Subcutaneous abdominal adipose tissue (tissue), 5 donors: ENCODE measurements around the gene CIDEC.
"Not testable (repeated sequence)": the region's sequence is repeated elsewhere in the genome, so short reads cannot be mapped to it uniquely, and the experiment has no call there.

Experiments used
- H3K27ac ChIP-seq: one replicate; pipeline ENCODE4 v1.7.0; 2013; ENCODE audit warnings: low read depth, mild to moderate bottlenecking, inconsistent platforms, low read length, moderate library complexity
- H3K27me3 ChIP-seq, 5 donors: one replicate each; pipeline ENCODE4 v1.7.0; 2013; ENCODE audit warnings: low read length in 5 of 5, inconsistent platforms in 1 of 5; ENCODE audit not compliant: control insufficient read depth in 5 of 5, insufficient read depth in 4 of 5
- H3K36me3 ChIP-seq, 5 donors: one replicate each; pipeline ENCODE4 v1.7.0; 2013; ENCODE audit warnings: low read length in 5 of 5; ENCODE audit not compliant: control insufficient read depth in 5 of 5, insufficient read depth in 5 of 5
- H3K4me1 ChIP-seq, 5 donors: one replicate each; pipeline ENCODE4 v1.7.0; 2013; ENCODE audit warnings: low read length in 5 of 5, mild to moderate bottlenecking in 3 of 5, moderate library complexity in 1 of 5; ENCODE audit not compliant: control insufficient read depth in 5 of 5, insufficient read depth in 5 of 5
- H3K4me3 ChIP-seq, 5 donors: one replicate each; pipeline ENCODE4 v1.7.0; 2013; ENCODE audit warnings: low read length in 5 of 5, low read depth in 1 of 5
- H3K9ac ChIP-seq, 5 donors: one replicate each; pipeline ENCODE4 v1.7.0; 2013; ENCODE audit warnings: low read length in 5 of 5, mild to moderate bottlenecking in 4 of 5, moderate library complexity in 3 of 5
- H3K9me3 ChIP-seq, 5 donors: one replicate each; pipeline ENCODE4 v1.7.0; 2013; ENCODE audit warnings: low read length in 5 of 5; ENCODE audit not compliant: control insufficient read depth in 5 of 5
- donor health status: healthy.
- donor health status: healthy.
- donor health status: healthy.
- donor health status: healthy.
- donor health status: healthy.

CIDEC gene

GRCh38 chr3:9902372-9903237 is 22.6 kb upstream of the CIDEC start, which contains the start of gene IL17RE:
TSS of gene IL17RE (plus strand) at chr3:9902848. CDS start at chr3:9902933, 85 bp downstream.
- Histone ChIP-seq H3K4me1 (peaks cover 10 to 39% (median 32%) of the 10 kb centered on the region in 5 donors), H3K9me3 (no peaks in the 10 kb centered on the region), H3K36me3 (peaks cover 0 to 9% (median 7%) of the 10 kb centered on the region in 5 donors), H3K4me3 (peak within 1 kb of the TSS; percentile 63 to 81 (median 66)), H3K27me3 (no peaks in the 10 kb centered on the region), H3K27ac (peak within 1 kb of the TSS; percentile 81), H3K9ac (peak within 1 kb of the TSS; percentile 31 to 77 (median 70))

GRCh38 chr3:9901967-9902366 is 21.9 kb upstream of the CIDEC start:
- peaks cover 10 to 45% (median 38%) of the 10 kb centered on the region in 5 donors for H3K4me1 ChIP-seq
- no peaks in the 10 kb centered on the region for H3K9me3 ChIP-seq
- peak overlapping the region; percentile 81 for H3K27ac ChIP-seq
- H3K36me3 ChIP-seq, result peaks cover 0 to 7% (median 6%) of the 10 kb centered on the region in 5 donors
- no peak overlapping the region for H3K9ac ChIP-seq
- H3K27me3 ChIP-seq, result no peaks in the 10 kb centered on the region
- no peak overlapping the region for H3K4me3 ChIP-seq

GRCh38 chr3:9900965-9901415 is 20.9 kb upstream of the CIDEC start:
- H3K9me3 ChIP-seq, H3K9ac ChIP-seq, H3K4me3 ChIP-seq, H3K27me3 ChIP-seq, H3K36me3 ChIP-seq, H3K27ac ChIP-seq: not testable (repeated sequence)
- peaks cover 10 to 46% (median 38%) of the 10 kb centered on the region in 5 donors for H3K4me1 ChIP-seq

GRCh38 chr3:9899289-9899791 is 19.3 kb upstream of the CIDEC start:
- Histone ChIP-seq H3K4me1 (peaks cover 10 to 51% (median 38%) of the 10 kb centered on the region in 5 donors), H3K4me3 (no peak overlapping the region), H3K9ac (no peak overlapping the region), H3K27ac (peak overlapping the region; percentile 16), H3K36me3 (no peaks in the 10 kb centered on the region), H3K27me3 (no peaks in the 10 kb centered on the region), H3K9me3 (no peaks in the 10 kb centered on the region)

GRCh38 chr3:9898467-9899241 is 18.6 kb upstream of the CIDEC start:
- Histone ChIP-seq H3K9ac (peak overlapping the region in 1 of 5 donors; percentile 22), H3K4me1 (peaks cover 9 to 53% (median 36%) of the 10 kb centered on the region in 5 donors), H3K27ac (peak overlapping the region; percentile 77), H3K4me3 (no peak overlapping the region), H3K36me3 (peaks cover 0 to 3% (median under 1%) of the 10 kb centered on the region in 5 donors), H3K9me3 (no peaks in the 10 kb centered on the region), H3K27me3 (no peaks in the 10 kb centered on the region)

GRCh38 chr3:9897408-9898372 is 17.6 kb upstream of the CIDEC start:
- H3K4me1 ChIP-seq, result peaks cover 3 to 50% (median 30%) of the 10 kb centered on the region in 5 donors
- no peak overlapping the region for H3K4me3 ChIP-seq
- no peaks in the 10 kb centered on the region for H3K27me3 ChIP-seq
- H3K27ac ChIP-seq, result peak overlapping the region; percentile 77
- H3K9me3 ChIP-seq, result no peaks in the 10 kb centered on the region
- H3K36me3 ChIP-seq, result peaks cover 0 to 12% (median 10%) of the 10 kb centered on the region in 5 donors
- H3K9ac ChIP-seq, result peak overlapping the region in 2 of 5 donors; percentile 22 to 43

- H3K4me3 ChIP-seq, H3K27me3 ChIP-seq, H3K9ac ChIP-seq, H3K9me3 ChIP-seq: not testable (repeated sequence)
- Histone ChIP-seq H3K4me1 (peaks cover 3 to 48% (median 24%) of the 10 kb centered on the region in 5 donors), H3K36me3 (peaks cover 0 to 14% (median 13%) of the 10 kb centered on the region in 5 donors), H3K27ac (peak overlapping the region; percentile 77)
Measured at GRCh38 chr3:9896755-9897407, 16.8 kb upstream of the CIDEC start.

GRCh38 chr3:9895715-9896114 is 15.7 kb upstream of the CIDEC start:
- not testable (repeated sequence) for H3K9me3 ChIP-seq, H3K27me3 ChIP-seq, H3K4me3 ChIP-seq, H3K9ac ChIP-seq
- Histone ChIP-seq H3K4me1 (peaks cover 5 to 58% (median 32%) of the 10 kb centered on the region in 5 donors), H3K27ac (peak overlapping the region; percentile 77), H3K36me3 (peaks cover 0 to 14% (median 13%) of the 10 kb centered on the region in 5 donors)
